GM19043 (cell line): ENCODE data around the gene MFAP3.
"Not testable (repeated sequence)": the region's sequence is repeated elsewhere in the genome, so short reads cannot be mapped to it uniquely, and the experiment has no call there.

Source experiments
- ATAC-seq: cut with Tn5 transposase; IDR thresholded peaks from one replicate; pipeline ENCODE4 v1.9.1; 2021; ENCODE audit warnings: low read depth; ENCODE audit not compliant: unreplicated experiment

The MFAP3 gene

DNA sequence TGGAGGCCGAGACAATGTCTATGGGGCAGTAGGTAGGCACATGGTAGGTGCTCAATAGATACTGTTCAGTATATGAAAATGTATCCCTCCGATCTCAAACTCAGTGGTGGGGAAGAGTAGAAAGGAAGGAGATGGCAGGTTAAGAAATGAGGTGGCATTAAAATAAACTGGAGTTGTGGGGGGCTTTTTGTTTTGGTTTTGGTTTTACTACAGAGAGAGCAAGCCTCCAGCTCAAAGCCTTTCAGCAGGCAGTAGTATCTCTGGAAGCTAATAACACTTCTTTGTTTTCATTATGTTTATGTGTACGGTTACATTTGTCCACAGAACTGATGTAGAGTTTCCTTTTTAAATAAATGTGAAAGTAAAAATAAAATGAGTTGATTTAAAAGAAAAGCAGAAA lies 8.6 kb downstream of the MFAP3 start:
- no peak for ATAC-seq

- no peak for ATAC-seq
These were observed 10.9 kb downstream of the MFAP3 start for GRCh38 chr5:154049636-154050035.

GRCh38 chr5:154053468-154053867 lies 14.7 kb downstream of the MFAP3 start:
- ATAC-seq = no peak

- no peak for ATAC-seq
These were observed 16.4 kb downstream of the MFAP3 start for GRCh38 chr5:154055201-154055600.

DNA sequence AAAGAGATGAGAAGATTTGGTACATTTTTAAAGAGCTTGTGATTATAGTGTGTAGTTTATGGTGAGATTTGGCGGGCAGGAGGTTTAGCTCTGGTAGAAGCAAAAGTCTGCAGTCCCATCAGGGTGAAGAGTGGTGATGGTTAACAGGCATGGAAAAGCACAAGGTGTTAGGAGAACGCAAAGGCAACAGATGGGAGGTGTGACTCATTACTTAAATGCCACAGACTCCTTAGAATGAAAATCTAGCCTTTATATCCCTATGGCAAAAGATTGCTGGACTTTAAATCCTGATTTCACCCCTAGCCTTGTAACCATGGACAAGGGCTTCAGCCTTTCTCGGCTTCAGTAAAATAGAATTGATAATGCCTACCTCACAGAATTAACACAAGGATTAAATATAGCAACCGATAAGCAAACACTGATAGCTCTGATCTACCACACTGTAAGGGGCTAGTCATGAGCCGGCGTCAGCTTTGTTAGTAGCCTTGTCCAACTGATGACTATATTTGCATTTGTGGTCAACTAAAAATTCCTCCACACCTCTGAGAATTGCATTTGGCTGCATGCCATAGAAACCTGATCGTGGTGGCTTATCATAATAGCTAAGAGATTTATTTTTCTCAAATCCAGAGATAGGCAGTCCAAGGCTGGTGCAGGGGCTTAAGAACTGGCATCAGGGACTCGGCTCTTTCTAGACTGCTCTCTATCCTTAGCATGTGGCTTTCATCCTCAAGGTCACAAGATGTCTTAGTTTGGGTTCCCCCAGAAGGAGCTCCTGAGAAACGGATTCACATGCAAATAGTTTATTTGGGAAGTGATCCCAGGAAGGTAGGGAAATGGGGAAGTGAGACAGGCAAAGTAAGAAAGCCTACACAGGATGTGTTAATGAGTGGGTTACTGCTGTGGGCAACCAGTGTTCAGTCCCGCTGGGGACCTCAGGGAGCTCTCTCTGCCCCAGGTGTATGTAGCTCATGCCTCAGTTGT lies 19.6 kb downstream of the MFAP3 start:
- ATAC-seq = peak; percentile 58

GRCh38 chr5:154059039-154059430 lies 20.3 kb downstream of the MFAP3 start:
- ATAC-seq = peak; percentile 65

GRCh38 chr5:154059583-154059982 lies 20.8 kb downstream of the MFAP3 start:
- ATAC-seq = no peak

DNA sequence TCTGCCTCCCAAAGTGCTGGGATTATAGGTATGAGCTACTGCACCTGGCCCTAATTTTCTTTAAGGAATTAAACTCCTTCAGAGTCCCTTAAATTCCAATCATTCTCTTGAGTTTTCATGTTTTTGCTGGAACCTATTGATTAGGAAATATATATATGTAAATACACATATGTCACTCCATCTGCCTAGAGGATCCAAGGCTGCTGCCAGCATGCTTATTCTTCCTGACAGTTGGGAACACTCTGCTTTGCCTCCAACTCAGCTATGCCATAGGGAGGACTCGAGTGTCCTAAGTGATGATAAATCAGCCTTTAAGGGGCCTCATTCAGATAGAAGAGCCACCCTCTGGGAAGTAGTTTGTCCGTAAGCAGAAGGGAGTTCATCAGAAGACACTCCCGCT lies 21.8 kb downstream of the MFAP3 start:
- no peak for ATAC-seq

DNA sequence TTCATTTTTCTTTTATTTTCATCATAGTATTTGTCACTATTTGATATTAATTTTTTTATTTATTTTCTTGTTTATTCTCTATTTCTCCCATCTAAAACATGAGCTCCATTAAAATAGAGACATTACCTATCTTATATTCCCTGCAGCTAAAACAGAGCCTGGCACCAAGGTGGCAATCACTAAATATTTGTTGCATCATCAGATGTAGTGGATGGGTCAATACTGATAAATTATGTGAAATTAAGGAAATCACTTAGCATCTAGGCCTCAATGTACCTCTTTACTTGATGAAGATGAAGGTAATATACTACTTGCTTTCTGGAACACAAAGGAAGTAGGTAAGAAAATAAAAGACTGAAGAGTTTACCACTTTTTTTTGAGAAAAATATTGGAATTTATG lies 24.6 kb downstream of the MFAP3 start:
- ATAC-seq = no peak

DNA sequence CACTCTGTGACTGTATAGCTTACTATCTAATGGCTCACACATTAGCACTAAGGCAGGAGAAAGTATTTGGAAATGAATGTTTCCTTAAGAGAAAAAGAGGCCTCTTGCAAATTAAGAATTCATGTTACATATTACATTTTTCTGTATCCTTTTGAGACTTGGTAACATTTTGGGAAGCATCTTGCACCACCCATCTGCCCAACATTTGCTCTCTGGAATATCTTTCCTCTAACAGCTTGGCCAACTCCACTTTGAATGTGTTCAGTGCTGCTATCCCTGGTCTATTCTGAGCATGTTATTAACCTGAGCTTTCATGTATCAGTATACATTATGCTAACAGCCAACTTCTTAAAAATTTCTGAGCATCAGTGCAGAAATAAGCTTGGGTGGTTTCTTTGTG lies 27.2 kb downstream of the MFAP3 start:
- ATAC-seq = no peak

- not testable (repeated sequence) for ATAC-seq
These were observed 31.1 kb downstream of the MFAP3 start for GRCh38 chr5:154069854-154070253.

DNA sequence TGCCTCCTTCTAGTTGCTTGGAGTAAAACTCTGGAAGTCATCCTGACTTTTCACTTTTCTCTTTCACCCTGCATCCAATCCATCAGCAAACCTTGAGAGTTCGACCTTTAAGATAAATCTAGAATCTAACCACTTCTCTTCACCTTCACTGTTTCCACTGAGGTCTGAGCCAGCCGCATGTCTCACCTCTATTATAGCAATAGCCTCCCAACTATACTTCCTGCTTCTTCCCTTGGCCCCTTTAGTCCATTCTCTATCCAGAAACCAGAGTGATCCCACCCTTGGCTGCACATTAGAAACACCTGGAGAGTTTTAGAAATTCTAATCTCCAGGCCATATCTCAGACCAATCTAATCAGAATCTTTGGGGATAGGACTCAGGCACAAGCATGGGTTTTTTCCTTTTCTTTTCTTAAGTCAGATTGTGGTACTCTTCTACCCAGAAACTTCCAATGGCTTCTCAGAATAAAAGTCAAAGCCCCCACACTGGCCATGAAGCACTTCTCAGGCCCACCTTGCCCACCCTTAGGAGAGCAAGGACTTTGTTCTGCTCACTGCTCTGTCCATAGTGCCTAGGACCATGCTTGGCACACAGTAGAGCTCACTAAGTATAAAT lies 33.1 kb downstream of the MFAP3 start:
- no peak for ATAC-seq

- peak; percentile 97 for ATAC-seq
These were observed 33.8 kb downstream of the MFAP3 start for GRCh38 chr5:154072414-154073171.

GRCh38 chr5:154076240-154076922 lies 37.6 kb downstream of the MFAP3 start:
- ATAC-seq = no peak

DNA sequence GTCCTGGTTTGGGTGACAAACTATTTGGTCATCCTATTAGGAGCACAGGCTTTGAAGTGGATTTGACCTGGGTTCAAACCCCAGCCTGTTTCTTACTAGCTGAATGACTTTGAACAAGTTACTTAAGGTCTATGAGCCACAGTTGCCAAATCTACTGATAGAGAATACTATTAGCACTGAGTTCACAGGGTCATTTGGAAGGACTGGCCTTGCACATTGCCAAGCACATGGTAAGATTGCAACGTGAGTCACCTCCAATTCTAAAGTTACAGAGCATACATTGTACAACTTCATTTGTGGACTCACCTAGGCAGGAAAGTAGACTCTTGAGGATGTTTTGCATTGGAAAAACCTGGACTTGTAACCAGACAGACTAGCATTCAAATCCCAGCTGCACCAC lies 38.9 kb downstream of the MFAP3 start:
- ATAC-seq = no peak

GRCh38 chr5:154078272-154078671 lies 39.5 kb downstream of the MFAP3 start:
- no peak for ATAC-seq

- ATAC-seq = no peak
These were observed 42.5 kb downstream of the MFAP3 start for GRCh38 chr5:154081246-154081645.

DNA sequence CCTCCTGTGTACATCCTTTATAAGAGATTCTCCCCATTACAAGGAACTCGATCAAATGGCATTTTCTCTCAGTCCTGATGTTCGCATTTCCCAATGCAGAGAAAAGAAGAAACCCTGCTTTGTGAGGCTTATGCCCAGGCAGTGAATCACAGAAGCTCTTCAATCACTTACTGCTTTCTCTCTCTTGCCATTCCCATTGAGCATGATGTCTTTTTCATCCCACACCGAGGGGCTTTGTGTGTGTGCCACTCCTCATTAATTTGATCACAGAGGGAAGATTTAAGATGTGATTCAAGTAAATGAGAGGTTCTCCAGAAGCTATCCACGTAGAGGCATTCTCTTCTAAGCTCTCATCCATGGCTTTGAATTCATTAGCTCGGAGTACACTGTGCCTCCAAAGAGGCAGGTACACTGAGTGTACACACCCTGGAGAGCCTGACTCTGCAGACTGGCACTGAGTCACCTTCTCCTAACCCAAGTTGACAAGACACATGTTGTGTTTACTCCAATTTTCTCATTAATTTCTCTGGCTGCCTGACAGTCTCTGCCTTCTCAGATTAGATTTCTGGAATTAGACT lies 45.4 kb downstream of the MFAP3 start:
- ATAC-seq = no peak

GRCh38 chr5:154086146-154086545 lies 47.4 kb downstream of the MFAP3 start:
- no peak for ATAC-seq

DNA sequence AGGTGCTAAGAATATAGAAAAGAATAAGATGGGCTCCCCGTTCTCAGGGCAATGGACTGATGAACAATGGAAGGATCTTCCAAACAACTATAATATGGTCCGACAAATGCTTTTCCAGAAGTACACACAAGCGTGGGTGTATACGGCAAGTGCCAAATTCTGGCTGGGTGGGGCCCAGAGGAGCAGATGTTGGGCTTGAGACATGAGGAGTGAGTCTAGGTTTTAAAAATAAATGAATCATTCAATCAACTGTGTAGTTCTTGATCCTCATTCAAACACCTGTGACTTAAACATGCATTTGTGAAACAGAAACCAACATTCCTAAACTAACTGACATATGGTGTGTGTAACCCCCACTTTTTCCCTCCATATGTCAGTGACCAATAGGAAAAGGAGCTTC lies 47.9 kb downstream of the MFAP3 start:
- no peak for ATAC-seq
